ENCODE measurements around the gene MRPS12. TPM values are rescaled to one million over a fixed set of nuclear protein-coding genes. Genes with fewer than 3 reads are reported as not detected.
A peak's percentile ranks its signal among the peaks of the same experiment; 100 is the strongest.

The MRPS12 gene
- total RNA-seq, 1 donor from 2014 or later = 46.6 TPM

- peak in 1 of 2 donors; percentile 61 for DNase-seq (ENCODE audit: low read depth in 2 of 2)
Observed at GRCh38 chr19:38975214-38975860, 44.6 kb downstream of the MRPS12 start, which contains the start of gene FBXO17. FBXO17 (minus strand) TSS chr19:38975742; CDS start chr19:38950319, 25,423 bp downstream.

- DNase-seq (ENCODE audit: low read depth in 2 of 2) = peak in 1 of 2 donors; percentile 13
Observed at GRCh38 chr19:38975861-38976271, 45.1 kb downstream of the MRPS12 start.

- DNase-seq (ENCODE audit: low read depth in 2 of 2) = peak in 1 of 2 donors; percentile 33
Observed at GRCh38 chr19:38977445-38978325, 46.9 kb downstream of the MRPS12 start.

- DNase-seq (ENCODE audit: low read depth in 2 of 2) = no peak
Observed at GRCh38 chr19:38978326-38978689, 47.6 kb downstream of the MRPS12 start.

- DNase-seq (ENCODE audit: low read depth in 2 of 2) = no peak
Observed at GRCh38 chr19:38979812-38980211, 49.1 kb downstream of the MRPS12 start.

- DNase-seq (ENCODE audit: low read depth in 2 of 2) = no peak
Observed at GRCh38 chr19:38980583-38981374, 50.0 kb downstream of the MRPS12 start.

Other genes starting within 250 kb of the MRPS12 start
- gene CAPN12, start 186.5 kb upstream of the MRPS12 start, total RNA-seq = 0.13 TPM in 1 of 2 replicates, not detected in the other
- not detected in 2 replicates for gene LGALS7, start 157.4 kb upstream of the MRPS12 start, total RNA-seq
- gene LGALS7B, start 141.7 kb upstream of the MRPS12 start, total RNA-seq = 0.39 TPM in 1 of 2 replicates, not detected in the other
- not detected in 2 replicates for gene LGALS4, start 118.0 kb upstream of the MRPS12 start, total RNA-seq
- gene ECH1, start 99.2 kb upstream of the MRPS12 start, total RNA-seq = 50.5 and 59.9 TPM in 2 replicates
- gene HNRNPL, start 81.0 kb upstream of the MRPS12 start, total RNA-seq = 263 and 288 TPM in 2 replicates
- 8.1 and 10.1 TPM in 2 replicates for gene RINL, start 52.7 kb upstream of the MRPS12 start, total RNA-seq
- gene SIRT2, start 31.3 kb upstream of the MRPS12 start, total RNA-seq = 62.3 and 105 TPM in 2 replicates
- 8.0 and 15.3 TPM in 2 replicates for gene NFKBIB, start 31.0 kb upstream of the MRPS12 start, total RNA-seq
- gene CCER2, start 18.8 kb upstream of the MRPS12 start, total RNA-seq = 0.13 TPM in 1 of 2 replicates, not detected in the other
- gene SARS2, start 181 bp upstream of the MRPS12 start, total RNA-seq = 17.2 and 18.3 TPM in 2 replicates
- gene FBXO17, start 44.8 kb downstream of the MRPS12 start, total RNA-seq = 13.6 and 29.0 TPM in 2 replicates
- gene FBXO27, start 101.6 kb downstream of the MRPS12 start, total RNA-seq = 0.77 and 1.0 TPM in 2 replicates
- not detected in 2 replicates for gene ACP7, start 153.4 kb downstream of the MRPS12 start, total RNA-seq
- 4.2 and 6.1 TPM in 2 replicates for gene PAK4, start 194.8 kb downstream of the MRPS12 start, total RNA-seq